H1 (cell line): Measurements from ENCODE around the gene PIAS4. TPM values are rescaled to one million over a fixed set of nuclear protein-coding genes. Genes with fewer than 3 reads are reported as not detected.

Experiments used
- CTCF ChIA-PET: fragments of 300-600 bp; sonication (Branson Sonifier 250); formaldehyde crosslinking; loops from one replicate; lab custom pipeline; 2021; ENCODE audit not compliant: partially characterized antibody; lab: Charles Lee
- POLR2A ChIA-PET: fragments of 300-600 bp; sonication (Branson Sonifier 250); formaldehyde crosslinking; loops from one replicate; lab custom pipeline; 2021; ENCODE audit warnings: inconsistent platforms; ENCODE audit not compliant: partially characterized antibody; lab: Charles Lee
- DNase-seq, 2 experiments: peaks; one replicate each; pipeline versions ENCODE4 v3.0.0 to v3.0.0-alpha.2; 2010 to 2022; ENCODE audit warnings: low spot score in 2 of 2, low read depth in 1 of 2, mixed read lengths in 1 of 2
- FAIRE-seq: peaks from 2 replicates; lab custom pipeline; 2011; peaks lifted over from hg19 to GRCh38; lab: Jason Lieb, UNC
- H2AFZ ChIP-seq: 2 replicates; pipeline ENCODE4 v1.8.1; 2012; ENCODE audit warnings: low read length, inconsistent platforms
- H2AK5ac ChIP-seq: 2 replicates; pipeline ENCODE4 v1.6.1; 2013; ENCODE audit warnings: low read depth, low read length
- H2BK120ac ChIP-seq: replicated peaks from 2 replicates; pipeline ENCODE3; 2013; ENCODE audit warnings: low read depth, low read length, inconsistent platforms
- H2BK12ac ChIP-seq: 2 replicates; pipeline ENCODE4 v1.6.1; 2013; ENCODE audit warnings: low read depth, low read length
- H2BK15ac ChIP-seq: 2 replicates; pipeline ENCODE4 v1.6.1; 2013; ENCODE audit warnings: low read length
- H2BK20ac ChIP-seq: 2 replicates; pipeline ENCODE4 v1.6.1; 2013; ENCODE audit warnings: low read length
- H2BK5ac ChIP-seq: 2 replicates; pipeline ENCODE4 v1.6.1; 2013; ENCODE audit warnings: low read depth, low read length
- H3K14ac ChIP-seq: 2 replicates; pipeline ENCODE4 v1.6.1; 2013; ENCODE audit warnings: inconsistent platforms; ENCODE audit not compliant: insufficient read length
- H3K18ac ChIP-seq: 2 replicates; pipeline ENCODE4 v1.6.1; 2013; ENCODE audit warnings: low read length; ENCODE audit errors: extremely low read depth
- H3K23ac ChIP-seq: 2 replicates; pipeline ENCODE4 v1.6.1; 2013; ENCODE audit warnings: inconsistent platforms; ENCODE audit not compliant: insufficient read length
- H3K23me2 ChIP-seq: 2 replicates; pipeline ENCODE4 v1.6.1; 2013; ENCODE audit warnings: low read depth, low read length
- H3K27ac ChIP-seq: 2 replicates; pipeline ENCODE4 v1.6.1; 2011; ENCODE audit warnings: low read depth, low read length, inconsistent platforms
- H3K27me3 ChIP-seq, 4 experiments: replicated peaks in 1 of 4; 1 replicate in 1 of 4; 2 replicates in 3 of 4; pipeline versions ENCODE4 v1.6.1 to v1.8.1; 2011 to 2013; ENCODE audit warnings: low read length in 3 of 4, mild to moderate bottlenecking in 3 of 4, inconsistent platforms in 2 of 4, mixed read lengths in 2 of 4, moderate library complexity in 1 of 4; ENCODE audit not compliant: control insufficient read depth in 3 of 4, insufficient read depth in 3 of 4; ENCODE audit errors: extremely low read depth in 1 of 4
- H3K36me3 ChIP-seq, 4 experiments: 2 replicates each; pipeline versions ENCODE4 v1.6.1 to v1.8.1; 2011 to 2013; ENCODE audit warnings: mild to moderate bottlenecking in 4 of 4, low read length in 3 of 4, moderate library complexity in 2 of 4, control low read depth in 1 of 4, inconsistent platforms in 1 of 4; ENCODE audit not compliant: insufficient read depth in 4 of 4, control insufficient read depth in 2 of 4
- H3K4ac ChIP-seq: replicated peaks from 2 replicates; pipeline ENCODE3; 2013; ENCODE audit warnings: low read length, low read depth, mixed read lengths, inconsistent platforms; ENCODE audit not compliant: insufficient read length
- H3K4me1 ChIP-seq, 4 experiments: replicated peaks in 1 of 4; 1 replicate in 1 of 4; 2 replicates in 3 of 4; pipeline versions ENCODE4 v1.6.1 to v1.8.1; 2011 to 2013; ENCODE audit warnings: low read length in 3 of 4, inconsistent platforms in 2 of 4, mixed read lengths in 1 of 4; ENCODE audit not compliant: insufficient read depth in 4 of 4, control insufficient read depth in 3 of 4
- H3K4me2 ChIP-seq, 2 experiments: 2 replicates each; pipeline versions ENCODE4 v1.6.1 to v1.8.1; 2011 to 2013; ENCODE audit warnings: low read depth in 2 of 2, low read length in 2 of 2, control low read depth in 1 of 2, inconsistent platforms in 1 of 2, mild to moderate bottlenecking in 1 of 2; ENCODE audit not compliant: insufficient read depth in 1 of 2
- H3K4me3 ChIP-seq, 4 experiments: fragments of 200-600, 300-600 bp in 1 of 4; sonication (generic), shearing (Covaris generic), sonication (Bioruptor Twin) in 1 of 4; 2 replicates each; pipeline versions ENCODE4 v1.5.1 to v1.8.1; 2011 to 2016; ENCODE audit warnings: low read length in 4 of 4, low read depth in 3 of 4, control low read depth in 2 of 4, inconsistent platforms in 2 of 4, mild to moderate bottlenecking in 2 of 4, mixed read lengths in 1 of 4, moderate library complexity in 1 of 4; ENCODE audit not compliant: insufficient read depth in 2 of 4; ENCODE audit errors: extremely low read depth in 1 of 4
- H3K56ac ChIP-seq: replicated peaks from 2 replicates; pipeline ENCODE3; 2013; ENCODE audit warnings: low read depth, mild to moderate bottlenecking, mixed read lengths, low read length, inconsistent platforms; ENCODE audit not compliant: insufficient read length
- H3K79me1 ChIP-seq: 2 replicates; pipeline ENCODE4 v1.6.1; 2013; ENCODE audit warnings: low read depth, low read length, control low read depth
- H3K79me2 ChIP-seq, 2 experiments: 2 replicates each; pipeline versions ENCODE4 v1.6.1 to v1.8.1; 2012 to 2013; ENCODE audit warnings: low read length in 2 of 2, mild to moderate bottlenecking in 2 of 2, inconsistent platforms in 1 of 2; ENCODE audit not compliant: insufficient read depth in 2 of 2, control insufficient read depth in 1 of 2
- H3K9ac ChIP-seq, 4 experiments: replicated peaks in 1 of 4; 1 replicate in 1 of 4; 2 replicates in 3 of 4; pipeline versions ENCODE4 v1.6.1 to v1.8.1; 2011 to 2013; ENCODE audit warnings: low read depth in 3 of 4, low read length in 3 of 4, control low read depth in 2 of 4, mild to moderate bottlenecking in 2 of 4, moderate library complexity in 2 of 4, inconsistent platforms in 1 of 4; ENCODE audit errors: extremely low read depth in 1 of 4
- H3K9me3 ChIP-seq, 2 experiments: 2 replicates each; pipeline versions ENCODE4 v1.6.1 to v1.8.1; 2012 to 2013; ENCODE audit warnings: mild to moderate bottlenecking in 2 of 2, moderate library complexity in 2 of 2, control low read depth in 1 of 2, inconsistent platforms in 1 of 2, low read depth in 1 of 2, low read length in 1 of 2, mixed read lengths in 1 of 2; ENCODE audit not compliant: insufficient read depth in 2 of 2
- H4K20me1 ChIP-seq, 2 experiments: replicated peaks in 1 of 2; 2 replicates each; pipeline versions ENCODE3 to v1.8.1; 2011 to 2013; ENCODE audit warnings: inconsistent platforms in 2 of 2, low read length in 2 of 2, mild to moderate bottlenecking in 1 of 2; ENCODE audit not compliant: insufficient read depth in 2 of 2, control insufficient read depth in 1 of 2
- H4K5ac ChIP-seq: 2 replicates; pipeline ENCODE4 v1.6.1; 2013; ENCODE audit warnings: low read length, low read depth, mixed read lengths, inconsistent platforms; ENCODE audit not compliant: insufficient read length
- H4K8ac ChIP-seq: 2 replicates; pipeline ENCODE4 v1.8.0; 2013; ENCODE audit warnings: mild to moderate bottlenecking, moderate library complexity, low read length, inconsistent platforms; ENCODE audit not compliant: insufficient read depth; ENCODE audit errors: extremely low read depth
- H4K91ac ChIP-seq: replicated peaks from 2 replicates; pipeline ENCODE3; 2013; ENCODE audit warnings: low read length, mixed read lengths, inconsistent platforms; ENCODE audit not compliant: insufficient read length
- CBX8 ChIP-seq: fragments of 300-800, 300-1000 bp; sonication (generic); IDR thresholded peaks from 2 replicates; pipeline ENCODE4 v1.7.1; 2016; ENCODE audit warnings: low read depth, low read length, borderline replicate concordance
- CHD1 ChIP-seq: IDR thresholded peaks from 2 replicates; pipeline ENCODE4 v1.6.1; 2012; ENCODE audit warnings: low read depth, low read length, improper control_type of control experiment
- CREB1 ChIP-seq: IDR thresholded peaks from 2 replicates; pipeline ENCODE4 v1.6.1; 2012; ENCODE audit warnings: inconsistent platforms
- POLR2A ChIP-seq, 2 experiments: IDR thresholded peaks; 1 replicate in 1 of 2; 2 replicates in 1 of 2; pipeline ENCODE4 v1.6.1; 2011; ENCODE audit warnings: low read depth in 2 of 2, low read length in 2 of 2, mild to moderate bottlenecking in 2 of 2; ENCODE audit errors: control extremely low read depth in 1 of 2
- POLR2AphosphoS5 ChIP-seq: IDR thresholded peaks from 2 replicates; pipeline ENCODE4 v1.6.1; 2011; ENCODE audit warnings: low read depth, low read length
- SP1 ChIP-seq: IDR thresholded peaks from 2 replicates; pipeline ENCODE4 v1.6.1; 2011; ENCODE audit warnings: low read depth, low read length
- TEAD4 ChIP-seq: IDR thresholded peaks from 2 replicates; pipeline ENCODE4 v1.6.1; 2012; ENCODE audit warnings: low read depth, low read length, inconsistent platforms, mixed read lengths
- WGBS, 2 experiments: shearing (Covaris generic) in 1 of 2; methylation state at CpG; one replicate each; pipeline versions ENCODE4 v1.1.6 to v1.1.7; 2013 to 2015; ENCODE audit warnings: low lambda C conversion rate in 2 of 2, mixed read lengths in 2 of 2, inconsistent platforms in 1 of 2, low coverage in 1 of 2, missing lambda C conversion rate in 1 of 2; ENCODE audit not compliant: insufficient replicate concordance in 2 of 2, insufficient coverage in 1 of 2, insufficient read length in 1 of 2; ENCODE audit errors: extremely low coverage in 1 of 2, missing lambda C conversion rate in 1 of 2; 5-methylcytosine and 5-hydroxymethylcytosine counted together
- polyA plus RNA-seq, 7 experiments: library from polyadenylated mRNA; depleted of rRNA in 3 of 7; stranded (reverse) in 5 of 7; unstranded in 2 of 7; fragments of >200 nt in 5 of 7; fragments of 200-250 nt in 2 of 7; gene quantifications; 1 replicate in 5 of 7; 2 replicates in 1 of 7; 4 replicates in 1 of 7; pipeline versions ENCODE4 v1.2.1 to v1.2.3, GENCODE V29; 2011 to 2013; ENCODE audit warnings: missing spikeins in 2 of 7, mixed read lengths in 2 of 7
- total RNA-seq: library from RNA; stranded (reverse); fragmentation: NEBNext Ultra II Directional; extraction: Animal tissue kit (Norgen Biotek cat#: 25700); gene quantifications from 2 replicates; pipeline ENCODE4 v1.2.1, GENCODE V29; 2021
- TF ChIP-seq, protein P1 (sequence below): IDR thresholded peaks from 2 replicates; pipeline ENCODE4 v1.6.1; 2011; ENCODE audit warnings: low read depth, mild to moderate bottlenecking, low read length; ENCODE audit not compliant: insufficient read depth
- TF ChIP-seq, protein P2 (sequence below): IDR thresholded peaks from 2 replicates; pipeline ENCODE4 v1.6.1; 2012; ENCODE audit warnings: low read length, inconsistent platforms
- TF ChIP-seq, protein P3 (sequence below): IDR thresholded peaks from 2 replicates; pipeline ENCODE4 v1.6.1; 2012; ENCODE audit warnings: inconsistent platforms

The PIAS4 gene
- total and polyA plus RNA-seq, 2 of the 8 experiments (the other 6 are each of a cell fraction or from before 2014, with no cell fraction given): 30.2 to 51.4 TPM

DNA sequence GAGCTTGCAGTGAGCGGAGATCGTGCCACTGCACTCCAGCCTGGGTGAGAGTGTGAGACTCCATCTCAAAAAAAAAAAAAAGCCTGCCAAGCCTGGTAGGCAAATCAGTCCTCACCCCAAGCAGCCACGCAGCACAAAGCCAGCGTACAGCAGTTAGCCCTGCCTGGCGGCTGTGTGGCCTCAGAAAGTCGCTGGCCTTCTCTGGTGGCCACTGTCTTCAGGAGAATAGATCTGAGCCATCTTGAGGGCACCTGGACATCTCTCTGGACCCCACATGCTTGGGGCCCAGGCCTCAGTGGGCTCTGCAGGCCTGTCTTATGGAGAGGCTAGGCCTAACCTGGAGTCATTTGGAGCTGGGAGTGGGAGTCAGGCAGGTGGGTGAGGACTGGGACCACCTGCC is 23.0 kb downstream of the PIAS4 start:
- H3K9me3 ChIP-seq: peaks cover 0 to 5% of the 10 kb centered on the region in 2 experiments; a peak in 1 of 4 replicates
- H3K18ac ChIP-seq: no peak overlapping the region
- no peak overlapping the region for H3K4me3 ChIP-seq
- peaks cover 1% of the 10 kb centered on the region; the same call in 1 of the 2 replicates for H3K23me2 ChIP-seq
- no peak overlapping the region for H2BK15ac ChIP-seq
- POLR2A ChIA-PET: interaction anchor here (3.1 kb wide), 1 partner anchor 11 kb away, joined by 19 read pairs; no protein-coding TSS in a partner anchor
- no peak overlapping the region for H3K4me2 ChIP-seq
- H4K8ac ChIP-seq: no peak overlapping the region
- 93% methylated on average over 5 of the region's 6 CpGs; no CpG with 5 or more reads in 1 of the 2 experiments for WGBS, 2 experiments
- no peak overlapping the region for H2BK20ac ChIP-seq
- H4K20me1 ChIP-seq: peaks cover 0 to 13% of the 10 kb centered on the region in 2 experiments
- H4K5ac ChIP-seq: no peak overlapping the region
- H3K9ac ChIP-seq: no peak overlapping the region
- H3K27ac ChIP-seq: no peak overlapping the region
- H3K23ac ChIP-seq: no peak overlapping the region
- H3K14ac ChIP-seq: no peak overlapping the region
- TF ChIP-seq, protein P1, sequence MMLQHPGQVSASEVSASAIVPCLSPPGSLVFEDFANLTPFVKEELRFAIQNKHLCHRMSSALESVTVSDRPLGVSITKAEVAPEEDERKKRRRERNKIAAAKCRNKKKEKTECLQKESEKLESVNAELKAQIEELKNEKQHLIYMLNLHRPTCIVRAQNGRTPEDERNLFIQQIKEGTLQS: no peak
- TF ChIP-seq, protein P2, sequence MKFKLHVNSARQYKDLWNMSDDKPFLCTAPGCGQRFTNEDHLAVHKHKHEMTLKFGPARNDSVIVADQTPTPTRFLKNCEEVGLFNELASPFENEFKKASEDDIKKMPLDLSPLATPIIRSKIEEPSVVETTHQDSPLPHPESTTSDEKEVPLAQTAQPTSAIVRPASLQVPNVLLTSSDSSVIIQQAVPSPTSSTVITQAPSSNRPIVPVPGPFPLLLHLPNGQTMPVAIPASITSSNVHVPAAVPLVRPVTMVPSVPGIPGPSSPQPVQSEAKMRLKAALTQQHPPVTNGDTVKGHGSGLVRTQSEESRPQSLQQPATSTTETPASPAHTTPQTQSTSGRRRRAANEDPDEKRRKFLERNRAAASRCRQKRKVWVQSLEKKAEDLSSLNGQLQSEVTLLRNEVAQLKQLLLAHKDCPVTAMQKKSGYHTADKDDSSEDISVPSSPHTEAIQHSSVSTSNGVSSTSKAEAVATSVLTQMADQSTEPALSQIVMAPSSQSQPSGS: no peak
- no peak for TF ChIP-seq CBX8
- TF ChIP-seq SP1: no peak
- no peak for TF ChIP-seq POLR2A (IDR thresholded peaks at IDR 0.05; ENCODE audit: control extremely low read depth in 1 of 2, low read depth in 2 of 2, low read length in 2 of 2)
- no peak for TF ChIP-seq POLR2AphosphoS5
- TF ChIP-seq CHD1: no peak
- no peak for TF ChIP-seq CREB1
- no peak for TF ChIP-seq TEAD4
- TF ChIP-seq, protein P3, sequence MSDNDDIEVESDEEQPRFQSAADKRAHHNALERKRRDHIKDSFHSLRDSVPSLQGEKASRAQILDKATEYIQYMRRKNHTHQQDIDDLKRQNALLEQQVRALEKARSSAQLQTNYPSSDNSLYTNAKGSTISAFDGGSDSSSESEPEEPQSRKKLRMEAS: no peak
- TF ChIP-seq, all 59 proteins: peak for 0
- H3K36me3 ChIP-seq: peaks cover 0 to 44% (median 10%) of the 10 kb centered on the region in 4 experiments; a peak in 5 of 8 replicates
- no peak for FAIRE-seq
- 0 out of 2 replicates have a peak, but pooled peaks cover 3% of the 10 kb centered on the region for H3K79me1 ChIP-seq
- H2BK12ac ChIP-seq: no peak overlapping the region
- no peak overlapping the region for H2BK5ac ChIP-seq
- no peak overlapping the region for H3K4ac ChIP-seq
- no peaks in the 10 kb centered on the region for H3K4me1 ChIP-seq
- no peak overlapping the region for H2AK5ac ChIP-seq
- H3K79me2 ChIP-seq: no peaks in the 10 kb centered on the region
- no peaks in the 10 kb centered on the region for H3K27me3 ChIP-seq
- DNase-seq: no peak
- CTCF ChIA-PET: no interaction called here
- H2AFZ ChIP-seq: no peak overlapping the region
- no peak overlapping the region for H2BK120ac ChIP-seq
- no peak overlapping the region for H4K91ac ChIP-seq
- H3K56ac ChIP-seq: no peak overlapping the region
